ENCODE data around the gene CR1.
"Not testable (repeated sequence)": the region's sequence is repeated elsewhere in the genome, so short reads cannot be mapped to it uniquely, and the experiment has no call there.

CR1 gene

DNA sequence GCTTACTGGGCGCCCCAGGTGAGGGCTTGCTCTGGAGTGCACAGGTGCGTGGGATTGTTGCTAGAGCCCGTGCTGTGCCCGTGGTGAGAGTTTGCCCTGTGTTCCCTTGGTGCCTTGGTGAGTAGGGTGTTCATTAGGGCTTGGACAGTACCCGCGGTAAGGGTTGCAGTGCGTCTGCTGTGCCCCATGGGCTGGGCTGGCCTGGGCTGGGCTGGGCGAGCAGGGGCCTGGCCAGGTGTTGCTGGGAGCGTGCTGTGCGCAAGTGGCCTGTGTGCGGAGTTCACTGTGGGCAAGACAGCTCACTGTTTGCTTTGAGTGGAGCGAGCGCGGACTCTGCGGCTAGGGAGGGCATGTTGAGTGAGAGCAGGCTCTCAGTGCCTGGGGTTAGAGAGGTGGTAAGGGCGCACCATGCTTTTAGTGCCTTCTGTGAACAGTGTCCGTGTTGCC, 149.7 kb downstream of the CR1 start:
- DNase-seq = no peak

- no peak for DNase-seq
Measured at GRCh38 chr1:207646171-207646570, 150.2 kb downstream of the CR1 start.

- DNase-seq = no peak
Measured at GRCh38 chr1:207646944-207647579, 151.1 kb downstream of the CR1 start.

DNA sequence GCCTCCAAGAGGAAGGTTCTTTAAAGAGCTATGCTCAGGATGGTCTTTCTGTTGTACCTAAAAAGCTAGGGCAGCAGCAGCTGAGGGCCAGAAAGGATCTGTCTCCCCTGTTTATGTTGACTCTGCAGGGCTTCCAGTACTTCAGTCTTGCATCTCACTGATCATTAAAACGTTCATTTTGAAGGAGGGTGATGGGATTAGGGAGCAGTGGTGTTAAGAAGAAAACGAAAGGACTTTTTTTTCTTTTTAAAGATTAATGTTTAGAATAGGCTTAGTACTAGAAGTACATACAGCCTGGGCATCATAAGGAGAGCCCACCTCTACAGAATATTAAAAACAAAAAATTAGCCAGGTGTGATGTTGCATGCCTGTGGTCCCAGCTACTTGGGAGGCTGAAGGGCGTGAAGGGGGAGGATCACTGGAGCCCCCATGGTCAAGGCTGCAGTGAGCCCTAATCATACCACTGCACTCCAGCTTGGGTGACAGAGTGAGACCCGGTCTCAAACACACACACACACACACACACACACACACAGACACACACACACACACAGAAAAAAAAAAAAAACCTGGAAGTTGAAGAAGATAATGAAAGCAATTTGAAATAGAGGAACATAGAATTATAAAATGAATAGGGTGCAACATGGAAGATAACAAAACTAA, 151.8 kb downstream of the CR1 start:
- DNase-seq = no peak

DNA sequence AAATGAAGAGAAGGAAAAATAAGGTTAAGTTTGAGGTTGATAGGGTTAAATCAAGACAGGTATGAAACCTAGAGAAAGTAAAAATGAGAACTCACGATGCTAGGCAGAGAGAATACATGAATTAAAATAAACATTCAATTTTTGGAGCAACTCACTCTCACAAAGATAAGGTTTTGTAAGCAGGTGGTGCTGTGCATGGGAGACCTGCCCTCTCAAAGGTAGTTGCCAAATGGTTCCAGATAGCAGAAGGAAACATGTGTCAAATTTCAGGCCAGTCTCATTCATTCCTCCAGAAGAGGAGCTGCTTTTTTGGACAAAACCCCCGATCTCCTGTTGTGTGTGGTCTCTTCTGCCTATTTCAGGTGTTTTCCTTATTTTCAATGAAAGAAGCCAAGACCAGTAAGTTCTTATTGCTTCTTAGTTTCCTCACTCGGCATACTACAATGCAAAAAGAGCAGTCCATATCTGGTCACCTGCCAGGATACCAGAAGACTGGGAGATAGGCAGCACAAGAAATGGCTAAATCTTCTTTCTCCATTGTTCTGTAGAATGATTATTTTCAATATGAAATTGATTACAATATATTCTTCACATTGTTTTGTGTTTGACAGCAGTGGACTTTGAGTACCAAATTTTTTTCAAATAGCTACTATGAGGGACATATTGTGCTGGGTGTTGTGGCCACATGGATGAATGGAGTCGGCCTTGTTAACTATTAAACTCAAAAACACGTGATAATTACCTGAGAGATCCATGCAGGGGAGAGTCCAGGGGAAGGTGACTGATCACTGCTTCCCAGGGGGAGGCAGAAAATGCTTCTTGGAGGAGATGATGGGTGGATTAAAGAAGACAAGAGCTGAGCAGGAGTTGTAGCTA, 152.6 kb downstream of the CR1 start:
- DNase-seq = no peak

GRCh38 chr1:207649210-207649753, 153.3 kb downstream of the CR1 start:
- no peak for DNase-seq

DNA sequence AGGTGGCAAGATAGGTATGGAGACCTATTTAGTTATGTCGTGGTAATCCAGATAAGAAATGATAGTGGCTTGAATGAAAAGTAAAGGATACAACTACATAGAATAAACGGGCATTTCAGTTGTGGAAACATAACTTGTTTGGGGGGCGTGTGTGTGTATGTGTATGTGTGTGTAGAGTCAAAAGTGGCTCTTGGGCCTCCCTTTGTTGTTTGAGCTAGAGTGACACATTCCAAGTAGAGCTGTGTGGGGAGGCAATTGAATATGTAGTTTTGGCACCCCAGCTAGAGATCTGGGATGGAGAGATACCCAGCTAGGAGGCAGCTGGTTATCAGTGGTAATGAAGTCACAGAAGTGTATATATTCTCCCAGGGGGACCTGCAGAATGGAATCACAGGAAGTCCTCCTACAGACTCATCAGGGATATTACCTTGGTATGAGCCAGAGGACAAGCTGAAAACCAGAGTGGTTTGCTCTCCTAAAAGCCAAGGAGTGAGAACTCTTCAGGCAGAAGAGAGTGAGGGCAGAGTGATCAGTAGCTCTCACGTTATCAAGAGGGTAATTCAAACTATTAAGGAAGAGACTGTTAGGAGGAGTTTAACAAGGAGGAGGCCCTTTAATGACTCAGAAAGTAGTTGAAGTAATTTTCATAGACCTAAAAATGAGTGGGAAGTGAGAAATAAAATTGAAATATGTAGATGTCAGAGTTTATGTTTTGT, 154.1 kb downstream of the CR1 start:
- no peak for DNase-seq

DNA sequence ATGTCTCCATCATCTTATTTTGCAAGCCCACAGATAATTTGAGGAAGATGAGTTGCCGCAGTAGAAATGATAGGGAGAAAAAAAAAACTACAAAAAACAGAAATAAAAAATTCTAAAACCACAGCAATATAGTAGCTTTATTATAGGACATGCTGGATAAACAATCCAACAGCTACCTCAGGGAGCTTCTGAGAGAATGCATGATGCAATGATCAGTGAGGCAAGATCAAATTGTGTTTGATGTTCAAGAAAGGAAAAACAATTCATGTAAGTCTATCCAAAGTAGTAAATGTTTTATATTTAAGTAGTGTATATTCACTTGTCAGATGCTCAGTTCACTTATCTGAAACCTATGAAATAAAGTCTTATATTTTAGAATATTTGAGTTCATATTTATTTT, 155.6 kb downstream of the CR1 start:
- no peak for DNase-seq

DNA sequence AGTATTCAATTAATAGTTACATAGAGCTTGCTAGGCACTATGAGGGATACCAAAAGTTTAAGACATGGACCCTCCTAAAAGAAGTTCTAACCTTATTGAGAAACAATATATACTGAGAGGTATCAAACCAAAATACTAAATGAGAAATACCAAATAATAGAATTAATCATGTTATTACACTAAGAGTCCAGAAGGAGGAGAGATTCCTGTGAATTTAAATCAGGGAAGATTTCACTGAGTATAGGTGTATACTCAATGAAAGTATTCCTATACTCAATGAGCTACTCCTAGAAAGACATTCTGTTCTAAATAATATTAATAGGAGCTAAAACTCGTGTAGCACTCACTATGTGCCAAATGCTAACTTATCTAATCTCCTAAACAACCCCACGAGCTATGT, 158.4 kb downstream of the CR1 start:
- DNase-seq = no peak

- DNase-seq = no peak
Measured at GRCh38 chr1:207658408-207658807, 162.5 kb downstream of the CR1 start.

GRCh38 chr1:207658904-207659485, 163.0 kb downstream of the CR1 start:
- no peak for DNase-seq

GRCh38 chr1:207659545-207660153, 163.7 kb downstream of the CR1 start:
- DNase-seq = no peak

DNA sequence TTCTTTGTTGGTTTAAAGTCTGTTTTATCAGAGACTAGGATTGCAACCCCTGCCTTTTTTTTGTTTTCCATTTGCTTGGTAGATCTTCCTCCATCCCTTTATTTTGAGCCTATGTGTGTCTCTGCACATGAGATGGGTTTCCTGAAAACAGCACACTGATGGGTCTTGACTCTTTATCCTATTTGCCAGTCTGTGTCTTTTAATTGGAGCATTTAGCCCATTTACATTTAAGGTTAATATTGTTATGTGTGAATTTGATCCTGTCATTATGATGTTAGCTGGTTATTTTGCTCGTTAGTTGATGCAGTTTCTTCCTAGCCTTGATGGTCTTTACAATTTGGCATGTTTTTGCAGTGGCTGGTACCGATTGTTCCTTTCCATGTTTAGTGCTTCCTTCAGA, 165.5 kb downstream of the CR1 start:
- DNase-seq = not testable (repeated sequence)

DNA sequence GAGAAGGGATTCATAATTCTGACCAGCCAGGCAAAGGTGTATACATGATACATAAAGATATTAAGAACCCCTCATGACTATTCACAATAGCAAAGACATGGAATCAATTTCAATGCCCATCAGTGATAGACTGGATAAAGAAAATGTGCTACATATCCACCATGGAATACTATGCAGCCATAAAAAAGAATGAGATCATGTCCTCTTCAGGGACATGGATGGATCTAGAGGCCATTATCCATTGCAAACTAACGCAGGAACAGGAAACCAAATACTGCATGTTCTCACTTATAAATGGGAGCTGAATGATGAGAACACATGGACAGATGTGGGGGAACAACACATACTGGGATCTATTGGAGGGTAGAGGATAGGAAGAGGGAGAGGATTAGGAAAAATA, 170.4 kb downstream of the CR1 start:
- DNase-seq = no peak

GRCh38 chr1:207669528-207670009, 173.6 kb downstream of the CR1 start:
- no peak for DNase-seq

- DNase-seq = no peak
Measured at GRCh38 chr1:207670192-207670591, 174.2 kb downstream of the CR1 start.

- DNase-seq = no peak
Measured at GRCh38 chr1:207670997-207671396, 175.0 kb downstream of the CR1 start.

DNA sequence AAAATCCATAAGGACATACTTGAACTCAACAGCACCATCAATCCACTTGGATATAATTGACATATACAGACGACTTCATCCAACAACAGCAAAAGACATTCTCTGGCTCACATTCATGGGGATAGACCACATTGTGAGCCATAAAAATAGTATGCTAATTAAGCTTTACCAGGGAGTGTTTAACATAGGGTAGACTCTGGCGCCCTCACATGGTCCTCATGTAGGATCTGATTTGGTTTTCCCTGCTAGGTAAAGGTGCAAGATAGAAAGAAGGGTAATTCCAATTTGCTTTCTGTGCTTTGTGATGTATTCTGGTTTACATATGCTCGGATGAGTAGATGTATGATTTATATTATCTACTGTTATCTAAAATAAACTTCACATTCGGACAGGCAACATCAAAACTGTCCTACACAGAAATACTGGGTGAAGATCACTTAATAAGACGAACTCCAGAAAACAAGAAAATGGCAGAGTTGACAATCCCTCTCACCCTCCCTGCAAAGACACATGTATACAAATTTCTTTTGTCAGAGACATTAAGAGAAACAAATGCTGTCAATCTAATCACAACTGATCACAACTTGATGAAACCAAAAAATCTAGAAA, 176.7 kb downstream of the CR1 start:
- DNase-seq = no peak

GRCh38 chr1:207673399-207673798, 177.4 kb downstream of the CR1 start:
- no peak for DNase-seq

DNA sequence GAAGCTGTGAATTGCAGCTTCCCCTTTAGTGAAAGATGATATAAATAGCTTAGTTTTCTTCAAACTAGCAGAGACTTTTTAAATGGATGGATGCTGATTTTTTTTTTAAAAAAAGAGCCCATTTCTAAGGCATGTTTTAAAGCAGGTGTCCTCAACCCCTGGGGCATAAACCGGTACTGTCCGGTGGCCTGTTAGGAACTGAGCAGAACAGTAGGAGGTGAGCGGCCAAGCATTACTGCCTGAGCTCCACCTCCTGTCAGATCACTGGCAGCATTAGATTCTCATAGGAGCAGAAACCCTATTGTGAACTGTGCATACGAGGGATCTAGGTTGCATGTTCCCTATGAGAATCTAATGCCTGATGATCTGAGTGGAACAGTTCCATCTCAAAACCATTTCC, 180.2 kb downstream of the CR1 start:
- no peak for DNase-seq
